ENCODE data around the gene APOH.

GRCh38 chr17:66235377-66235994 is 6.3 kb upstream of the APOH start:
- TF ChIP-seq POLR2A (IDR thresholded peaks at IDR 0.05; ENCODE audit: low read length) (no peak), GATA1 (IDR thresholded peaks at IDR 0.05; ENCODE audit: low read depth, low read length) (no peak)
